Liver (tissue), 4 donors: Measurements from ENCODE around the gene USP9X. TPM values are rescaled to one million over a fixed set of nuclear protein-coding genes. Genes with fewer than 3 reads are reported as not detected.

Experiments used
- polyA plus RNA-seq, 2 donors: library from polyadenylated mRNA; stranded (reverse) in 1 of 2; unstranded in 1 of 2; fragments of 200-250 nt in 1 of 2; fragments of >200 nt in 1 of 2; fragmentation: Nextera tagmentation in 1 of 2; extraction: Ambion mirVana in 1 of 2; gene quantifications; one replicate each; pipeline versions ENCODE4 v1.2.1 to v1.2.3, GENCODE V29; 2013 to 2015
- total RNA-seq, 2 donors: library from RNA; depleted of rRNA; stranded (reverse); fragments of >200 nt; gene quantifications; one replicate each; pipeline ENCODE4 v1.2.3, GENCODE V29; 2014
- donor health status: healthy.
- donor health status: healthy.
- donor health status: healthy.

USP9X gene
- total and polyA plus RNA-seq, 4 donors, result 13.4 to 117 (median 60.9) TPM

Other genes with a start within 250 kb of the USP9X start
- gene DDX3X, start 248.7 kb downstream of the USP9X start, total RNA-seq, result 100 to 1,000 TPM; 119 to 216 TPM
- gene DDX3X, start 248.7 kb downstream of the USP9X start, polyA plus RNA-seq, result 10 to 100 TPM; 48.4 to 52.3 TPM